GM19238 (cell line): ENCODE measurements around the gene RDH5.
"Not testable (repeated sequence)": the region's sequence is repeated elsewhere in the genome, so short reads cannot be mapped to it uniquely, and the experiment has no call there.

ENCODE experiments used
- DNase-seq: peaks from one replicate; pipeline ENCODE4 v3.0.0; 2011; ENCODE audit warnings: low spot score; ENCODE audit not compliant: insufficient read length

Gene RDH5

GRCh38 chr12:55745361-55746173 is 25.4 kb downstream of the RDH5 start:
- DNase-seq, result no peak

GRCh38 chr12:55746174-55746912 is 26.1 kb downstream of the RDH5 start:
- DNase-seq, result no peak

GRCh38 chr12:55746913-55747231 is 26.7 kb downstream of the RDH5 start:
- no peak for DNase-seq

GRCh38 chr12:55748230-55748993 is 28.2 kb downstream of the RDH5 start:
- DNase-seq, result no peak

GRCh38 chr12:55755246-55755645 is 35.1 kb downstream of the RDH5 start:
- DNase-seq, result no peak

GRCh38 chr12:55757701-55758100 is 37.5 kb downstream of the RDH5 start:
- no peak for DNase-seq

GRCh38 chr12:55758575-55758974 is 38.4 kb downstream of the RDH5 start:
- DNase-seq, result not testable (repeated sequence)

- DNase-seq, result no peak
These were observed 40.5 kb downstream of the RDH5 start for GRCh38 chr12:55760663-55761062.

GRCh38 chr12:55762646-55763045 is 42.5 kb downstream of the RDH5 start:
- DNase-seq, result no peak

- DNase-seq, result no peak
These were observed 45.6 kb downstream of the RDH5 start for GRCh38 chr12:55765736-55766290.

GRCh38 chr12:55767156-55767555 is 47.0 kb downstream of the RDH5 start:
- DNase-seq, result no peak

GRCh38 chr12:55771736-55772135 is 51.5 kb downstream of the RDH5 start:
- no peak for DNase-seq
